SHP77 (cell line): ENCODE measurements around the gene FDPS.

ENCODE experiments used
- DNase-seq, 2 experiments: peaks; one replicate each; lab custom pipeline; 2025; lab: John Stamatoyannopoulos, UW

FDPS gene

DNA sequence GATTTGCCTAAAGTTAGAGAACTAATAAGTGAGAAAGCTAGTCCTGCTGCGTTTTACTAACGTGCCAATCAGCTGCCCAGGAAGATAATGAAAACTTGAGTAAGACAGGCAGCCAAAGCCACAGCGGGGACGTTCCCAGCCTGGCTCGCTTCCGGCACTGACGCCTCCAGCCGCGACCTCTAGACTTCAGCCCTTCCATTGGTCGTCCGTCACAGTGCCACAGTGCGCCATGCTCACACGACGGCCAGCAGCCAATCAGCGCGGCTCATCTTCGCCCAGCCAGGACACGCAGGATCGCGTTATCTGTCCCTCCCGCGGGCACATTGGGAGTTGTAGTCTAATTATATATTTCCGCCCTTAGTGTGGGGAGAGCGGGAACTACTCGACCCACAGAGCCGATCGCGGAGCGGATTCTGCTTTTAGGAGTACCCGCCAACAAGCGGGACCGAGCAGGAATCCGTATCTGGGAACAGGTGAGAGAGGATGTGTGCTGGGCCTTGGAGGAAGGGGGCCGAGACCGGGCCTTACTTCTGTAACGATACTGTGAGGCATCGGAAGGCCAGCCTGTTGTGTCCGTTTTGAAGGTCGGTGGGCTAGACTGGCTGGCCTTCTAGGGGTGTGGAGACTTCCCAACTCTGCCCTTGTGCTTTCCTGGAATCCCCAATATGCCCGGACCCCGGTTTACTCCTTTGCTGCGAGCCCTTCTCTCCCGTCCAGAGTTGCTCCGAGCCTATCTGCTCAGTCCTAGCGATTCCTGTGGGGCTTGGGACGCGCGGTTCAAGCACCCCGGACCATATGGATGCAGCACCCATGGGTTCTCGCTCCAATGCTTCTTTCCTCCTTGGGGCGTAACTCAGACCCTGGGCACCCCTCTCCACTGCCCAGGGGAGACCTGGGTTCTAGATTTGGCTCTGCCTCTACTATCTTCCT, at the start of gene FDPS:
FDPS (plus strand) TSS at position 374 of the 930 bp plus-strand sequence. CDS start 924 bp downstream, outside the sequence.
- peak; percentile 100 for DNase-seq

DNA sequence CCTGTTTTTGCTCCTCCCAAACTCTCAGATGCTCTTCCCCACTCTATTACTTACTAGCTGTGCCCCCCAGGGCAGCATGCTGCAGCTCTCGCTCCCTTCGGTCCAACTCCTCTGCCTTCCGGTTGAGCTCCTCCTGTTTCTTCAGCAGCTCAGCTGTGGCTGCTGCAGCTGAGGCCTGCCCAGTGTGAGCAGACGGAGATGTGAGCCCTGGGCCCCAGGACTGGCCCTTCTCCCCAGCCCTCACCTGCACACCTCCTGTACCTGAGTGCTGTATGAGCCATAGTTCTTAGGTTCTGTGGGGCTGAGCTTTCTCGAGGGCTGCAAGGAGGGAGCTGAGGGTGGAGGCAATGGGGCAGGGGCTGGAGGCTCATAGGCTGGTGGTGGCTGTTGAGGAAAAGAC, 48.4 kb upstream of the FDPS start:
- DNase-seq, result no peak

DNA sequence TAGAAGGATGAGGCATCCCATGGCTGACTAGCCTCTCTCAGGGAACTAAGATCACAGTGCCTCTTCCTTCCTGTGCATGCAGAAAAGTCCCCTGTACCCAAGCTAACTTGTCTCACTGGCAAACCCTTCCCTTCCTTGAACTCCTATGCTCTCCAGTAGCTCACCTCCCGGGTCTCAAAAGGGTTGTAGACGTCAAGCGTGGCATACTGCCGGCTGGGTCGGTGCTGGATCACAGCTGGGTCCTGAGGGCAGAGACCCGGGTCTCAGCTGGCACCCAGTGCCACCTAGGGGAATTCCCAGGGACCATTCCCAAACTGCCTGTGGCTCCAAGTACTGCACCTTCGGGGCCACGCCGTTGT, 47.2 kb upstream of the FDPS start:
- DNase-seq, result peak in 1 of 2 experiments; percentile 43

DNA sequence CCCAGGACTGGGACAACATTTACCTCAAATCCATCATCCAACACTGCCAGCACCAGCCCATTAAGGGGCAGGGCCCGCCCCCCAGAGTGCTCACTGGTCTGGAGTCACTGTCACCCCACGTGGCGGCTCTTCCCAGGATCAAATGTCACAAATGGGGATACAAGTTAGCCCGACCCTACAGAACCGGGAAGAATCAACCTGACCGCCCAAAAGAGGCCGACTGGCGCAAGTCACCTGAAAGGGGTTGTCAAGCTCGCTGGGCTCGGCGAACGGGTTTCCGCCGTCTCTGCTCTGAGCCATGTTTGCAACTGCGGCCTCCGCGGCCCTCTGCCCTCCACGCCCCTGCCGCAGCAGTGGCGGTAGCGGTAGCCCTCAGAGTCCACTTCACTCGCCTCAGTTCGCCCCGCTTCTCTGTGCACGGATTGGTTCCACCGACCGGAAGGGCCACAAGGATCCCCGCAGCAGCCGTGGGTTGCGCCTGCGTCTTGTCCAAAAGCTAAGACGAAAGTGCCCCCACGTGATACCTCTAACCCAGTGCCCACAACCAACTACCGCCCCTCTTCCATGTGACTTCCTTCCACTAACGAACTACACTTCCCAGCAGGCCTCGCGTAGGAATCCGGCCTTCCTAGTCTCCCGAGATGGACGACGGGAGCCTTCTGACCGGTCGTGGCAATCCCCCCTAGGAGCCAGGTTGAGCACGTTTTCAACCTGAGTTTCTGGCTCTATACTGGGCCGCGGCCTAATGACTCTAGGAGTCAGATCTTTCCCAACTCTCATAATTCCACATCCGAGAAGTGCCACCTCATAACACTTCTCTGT, 46.6 kb upstream of the FDPS start, which contains the start of gene SCAMP3:
SCAMP3 (minus strand) TSS at position 509 of the 822 bp plus-strand sequence; CDS start at position 300, 209 bp downstream.
- DNase-seq, result peak; percentile 100

DNA sequence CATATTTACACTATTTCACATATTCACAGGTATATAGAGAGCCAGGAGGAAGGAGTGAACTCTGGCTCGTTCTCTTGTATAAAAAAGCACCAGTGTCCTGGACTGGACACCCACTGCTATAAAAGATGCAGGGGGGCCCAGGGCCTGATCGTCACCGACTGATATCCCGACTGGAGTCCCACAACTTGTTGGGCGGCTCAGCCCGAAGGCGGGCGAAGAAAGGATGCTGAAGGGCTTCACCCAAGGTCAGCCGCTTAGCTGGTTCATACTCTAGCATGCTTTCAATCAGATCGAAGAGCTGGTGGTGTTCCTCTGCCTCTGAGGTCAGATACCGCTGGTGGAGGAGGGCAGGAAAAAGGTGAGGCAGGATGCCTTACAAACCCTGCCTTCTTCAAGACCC, 45.6 kb upstream of the FDPS start:
- DNase-seq, result no peak

DNA sequence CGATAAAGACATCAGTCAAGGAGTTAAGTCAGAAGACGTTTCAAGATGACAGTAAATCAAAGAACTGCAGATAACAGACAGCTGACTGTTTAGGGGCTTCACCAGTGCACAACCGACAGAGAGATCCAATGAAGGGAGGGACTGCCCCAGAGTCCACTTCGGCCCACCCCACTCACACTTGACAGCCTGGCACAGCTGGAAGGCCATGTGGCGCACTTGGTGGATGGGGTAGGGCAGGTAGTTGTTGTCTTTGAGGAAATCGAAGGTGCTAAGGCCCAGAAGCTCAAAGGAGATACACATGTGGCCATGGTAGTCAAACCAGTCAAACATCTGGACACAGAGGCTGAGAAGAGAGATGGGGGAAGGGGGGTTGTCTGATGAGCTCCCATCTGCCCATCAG, 42.1 kb upstream of the FDPS start:
- DNase-seq, result no peak

DNA sequence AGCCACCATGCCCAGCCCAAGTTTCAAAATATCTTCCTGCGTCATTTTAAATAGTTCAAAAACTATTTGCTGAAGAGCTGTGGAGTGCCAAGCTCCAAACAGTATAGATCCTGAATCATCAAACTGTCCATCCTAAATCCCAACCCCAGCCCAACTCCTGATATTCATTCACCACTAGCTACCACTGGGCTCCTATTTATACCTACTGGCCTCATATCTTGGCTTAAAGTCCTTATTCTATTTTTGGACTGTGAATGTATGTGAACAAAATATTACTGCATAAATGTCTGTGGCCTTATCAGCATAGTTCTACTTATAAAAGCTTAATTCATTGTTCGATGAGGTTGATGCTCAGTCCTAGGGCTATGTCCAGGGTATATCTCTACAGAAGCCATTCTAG, 41.3 kb upstream of the FDPS start:
- no peak for DNase-seq

DNA sequence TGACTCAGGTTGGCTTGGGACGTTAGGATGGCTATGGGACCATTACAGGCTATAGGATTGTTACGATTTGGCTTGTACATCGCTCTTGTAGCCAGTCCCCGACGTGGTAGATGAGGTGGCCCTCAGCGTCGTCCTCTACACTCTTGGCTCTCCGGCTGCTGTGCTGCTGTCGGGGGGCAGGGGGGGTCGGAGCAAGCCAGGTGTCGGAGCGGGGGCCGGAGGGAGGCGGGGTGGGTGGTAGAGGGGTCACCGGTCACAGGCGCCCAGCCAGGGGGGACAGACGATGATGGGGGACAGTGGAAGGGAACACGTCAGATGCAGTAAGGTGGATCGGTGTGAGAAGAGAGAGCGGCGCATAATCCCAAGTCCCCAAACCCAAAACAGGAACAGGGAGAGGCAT, 40.0 kb upstream of the FDPS start:
- DNase-seq, result no peak

DNA sequence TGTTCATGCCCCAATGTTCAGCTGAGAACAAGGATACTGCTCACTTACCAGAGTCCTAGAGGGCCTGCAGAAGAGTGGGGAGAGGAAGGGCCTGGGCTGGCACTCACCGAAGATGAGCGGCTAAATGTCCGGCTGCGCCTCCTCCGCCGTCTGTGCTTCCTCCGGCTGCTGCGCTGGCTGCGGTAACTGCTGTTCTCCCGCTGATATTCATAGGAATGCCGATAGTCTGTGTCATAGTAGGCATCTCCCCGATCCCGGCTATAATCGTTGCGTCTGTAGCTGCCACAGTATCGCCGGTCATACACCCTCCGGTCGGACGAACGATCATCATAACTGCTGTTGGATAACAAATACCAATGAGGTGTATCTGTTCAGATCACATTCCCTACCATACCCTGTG, 39.3 kb upstream of the FDPS start:
- no peak for DNase-seq

DNA sequence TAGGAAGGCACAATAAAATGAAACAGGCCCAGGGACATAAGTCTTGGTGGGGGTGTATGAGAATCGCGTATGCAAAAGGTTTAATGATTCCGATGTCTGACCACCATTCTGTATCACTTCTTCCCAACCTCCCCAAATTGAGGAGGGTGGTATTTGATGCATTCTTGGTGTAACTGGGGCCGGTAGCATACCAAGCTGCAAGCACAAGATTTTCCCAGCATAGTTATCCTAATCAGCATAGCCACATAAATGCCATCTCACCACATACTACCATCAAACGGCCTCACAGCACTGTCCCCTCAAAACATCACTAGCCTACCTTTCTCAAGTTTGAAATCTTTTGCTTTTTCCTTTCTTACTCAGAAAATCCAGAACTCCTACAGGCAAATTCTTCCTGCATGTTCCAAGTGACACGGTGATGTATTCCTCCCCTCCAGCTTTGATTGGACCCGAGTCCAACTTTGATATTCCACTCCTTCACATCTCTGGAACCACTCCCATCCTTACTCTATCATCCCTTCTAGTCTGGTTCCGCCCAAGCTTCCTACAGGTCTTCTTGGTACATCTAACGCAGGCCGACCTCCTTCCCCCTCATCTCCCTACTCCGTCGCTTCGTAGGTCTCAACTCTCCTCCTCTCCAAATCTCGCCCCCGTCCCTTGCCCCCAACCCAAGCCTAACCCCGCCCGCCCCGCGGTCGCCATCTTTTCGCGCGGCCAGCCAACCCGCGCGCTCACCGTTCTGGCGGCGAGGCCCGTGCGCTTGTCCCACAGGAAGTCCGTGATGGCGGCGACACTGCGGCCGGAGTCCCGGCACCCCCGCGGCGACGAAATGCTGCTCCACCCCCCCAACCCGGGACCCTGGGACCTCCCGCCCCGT, 36.0 kb upstream of the FDPS start:
- peak; percentile 86 to 89 for DNase-seq

DNA sequence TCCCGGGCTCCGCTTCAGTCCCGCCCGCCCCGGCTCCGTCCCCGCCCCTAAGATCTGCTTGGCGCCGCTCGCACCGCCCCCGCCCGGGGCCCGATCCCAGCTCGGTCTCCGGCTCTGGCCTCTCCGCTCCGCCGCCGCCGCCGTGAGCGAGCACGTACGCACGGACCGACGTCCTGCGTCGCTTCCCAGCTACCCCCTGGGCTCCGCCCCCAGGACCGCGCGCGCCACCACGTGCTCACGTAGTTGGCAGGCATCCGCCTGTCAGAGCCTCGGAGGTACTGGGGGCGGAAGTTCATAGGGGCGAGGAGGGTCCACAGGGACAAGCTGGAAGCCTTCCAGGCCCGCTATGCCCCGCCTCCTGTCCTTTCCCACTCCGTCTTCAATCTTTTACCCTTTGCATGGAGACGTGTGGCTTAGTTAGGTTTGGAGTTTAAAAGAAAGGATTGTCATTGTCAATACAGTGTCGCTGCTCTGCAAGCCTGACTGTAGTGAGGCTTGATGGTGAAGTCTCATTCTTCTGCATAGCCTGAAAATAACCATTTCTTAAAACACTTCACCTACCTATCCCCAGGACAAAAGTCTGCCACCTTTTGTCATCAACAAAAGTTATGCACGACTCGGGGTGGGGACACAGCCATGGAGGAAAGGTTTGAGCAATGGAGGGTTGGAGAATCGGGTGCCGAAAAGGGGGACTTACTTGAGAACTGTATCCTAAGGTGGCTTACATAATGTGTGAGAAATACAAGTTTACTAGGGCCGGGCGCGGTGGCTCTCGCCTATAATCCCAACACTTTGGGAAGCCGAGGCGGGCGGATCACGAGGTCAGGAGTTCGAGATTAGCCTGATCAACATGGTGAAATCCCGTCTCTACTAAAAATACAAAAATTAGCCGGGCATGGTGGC, 35.1 kb upstream of the FDPS start, which contains the start of gene CLK2:
CLK2 (minus strand) TSS at position 162 of the 903 bp plus-strand sequence. CDS start 2,527 bp downstream, outside the sequence.
- DNase-seq, result peak; percentile 99

DNA sequence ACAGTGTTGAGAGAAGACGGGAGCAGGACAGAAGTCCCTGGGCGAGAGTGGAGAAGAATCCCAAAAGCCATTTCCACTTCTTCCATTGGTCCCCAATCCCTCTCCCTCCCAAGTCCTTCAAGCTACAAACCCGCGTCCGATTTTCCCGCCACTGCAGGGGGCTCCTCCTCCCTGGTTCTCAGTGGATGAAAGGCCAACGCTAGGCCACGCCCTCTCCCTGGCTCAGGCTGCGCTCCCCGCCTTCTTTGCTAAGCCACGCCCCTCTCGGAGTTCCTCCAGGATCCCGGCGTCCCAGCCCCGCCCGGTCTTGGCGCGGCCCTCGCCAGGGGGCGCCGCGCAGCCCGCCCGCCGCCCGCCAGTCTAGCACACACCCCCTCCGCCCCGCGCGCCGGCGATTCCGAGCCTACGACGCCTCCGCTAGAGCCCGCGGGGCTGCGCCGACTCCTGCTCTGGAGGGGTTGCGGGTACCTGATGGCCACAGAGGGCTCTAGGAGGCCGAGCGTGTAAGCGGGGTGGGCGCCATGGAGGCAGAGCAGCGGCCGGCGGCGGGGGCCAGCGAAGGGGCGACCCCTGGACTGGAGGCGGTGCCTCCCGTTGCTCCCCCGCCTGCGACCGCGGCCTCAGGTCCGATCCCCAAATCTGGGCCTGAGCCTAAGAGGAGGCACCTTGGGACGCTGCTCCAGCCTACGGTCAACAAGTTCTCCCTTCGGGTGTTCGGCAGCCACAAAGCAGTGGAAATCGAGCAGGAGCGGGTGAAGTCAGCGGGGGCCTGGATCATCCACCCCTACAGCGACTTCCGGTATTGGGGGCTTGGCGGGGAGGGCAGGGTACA, 31.4 kb upstream of the FDPS start, which contains the start of gene HCN3:
HCN3 (plus strand) TSS at position 394 of the 832 bp plus-strand sequence; CDS start at position 522, 128 bp downstream.
- peak; percentile 100 for DNase-seq

DNA sequence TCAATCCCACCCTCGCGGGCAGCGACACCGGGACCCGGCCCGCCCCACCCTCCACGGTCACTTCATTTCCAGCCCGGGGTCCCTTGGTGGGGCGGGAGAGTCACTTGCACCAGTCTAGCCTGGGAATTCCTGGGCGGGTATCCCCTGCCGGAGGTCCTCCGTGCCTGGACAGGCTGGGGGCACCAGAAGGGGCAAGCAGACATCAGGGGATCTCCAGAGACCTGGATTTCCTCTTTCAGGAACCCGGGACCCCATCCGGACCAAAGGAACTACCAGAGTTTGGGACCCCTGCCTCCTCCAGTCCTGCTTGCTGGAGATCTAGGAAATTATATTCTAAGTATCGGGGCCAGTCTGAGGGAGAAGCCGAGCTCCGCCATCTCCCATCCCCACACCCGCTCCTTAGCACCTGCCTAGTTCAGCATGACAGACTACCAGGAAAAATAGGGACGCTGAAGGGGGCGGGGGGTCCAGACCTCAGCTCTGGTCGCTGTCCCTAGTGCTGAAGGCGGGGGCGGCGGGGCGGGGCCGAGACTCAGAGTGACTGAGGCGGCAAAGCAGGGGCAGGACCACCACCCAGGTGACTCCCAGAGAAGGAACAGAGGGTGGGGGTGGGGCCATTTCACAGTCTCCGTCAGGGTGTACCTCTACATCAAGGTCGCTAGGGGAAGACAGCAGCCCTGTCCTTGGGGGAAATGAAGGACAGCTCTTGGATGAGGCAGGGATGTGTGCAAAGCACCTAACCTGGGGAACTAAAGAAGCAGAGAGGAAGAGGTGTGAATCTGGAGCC, 30.6 kb upstream of the FDPS start:
- DNase-seq, result peak; percentile 92 to 94

DNA sequence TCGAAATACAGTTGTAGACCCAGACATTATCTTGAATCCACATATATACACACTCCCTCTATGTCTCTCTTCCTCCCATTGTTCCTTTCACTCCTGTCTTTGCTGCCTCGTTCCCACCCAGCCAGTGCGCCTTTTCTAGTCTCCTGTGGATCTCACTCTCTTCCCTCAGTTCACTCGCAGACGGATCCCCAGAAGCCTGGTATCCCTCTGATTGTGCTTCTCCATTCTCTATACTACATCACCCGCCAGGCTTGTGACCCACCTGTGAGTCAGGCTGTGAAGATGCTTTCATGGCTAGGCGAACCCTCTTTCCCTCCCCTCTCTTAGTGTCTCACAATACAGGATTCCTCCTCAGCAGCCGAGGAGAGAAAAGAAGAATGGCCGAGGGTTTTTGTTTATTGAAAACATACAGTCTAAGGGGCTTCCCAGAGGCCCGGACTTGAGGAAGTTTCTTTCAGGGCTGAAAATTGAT, 29.9 kb upstream of the FDPS start:
- no peak for DNase-seq

DNA sequence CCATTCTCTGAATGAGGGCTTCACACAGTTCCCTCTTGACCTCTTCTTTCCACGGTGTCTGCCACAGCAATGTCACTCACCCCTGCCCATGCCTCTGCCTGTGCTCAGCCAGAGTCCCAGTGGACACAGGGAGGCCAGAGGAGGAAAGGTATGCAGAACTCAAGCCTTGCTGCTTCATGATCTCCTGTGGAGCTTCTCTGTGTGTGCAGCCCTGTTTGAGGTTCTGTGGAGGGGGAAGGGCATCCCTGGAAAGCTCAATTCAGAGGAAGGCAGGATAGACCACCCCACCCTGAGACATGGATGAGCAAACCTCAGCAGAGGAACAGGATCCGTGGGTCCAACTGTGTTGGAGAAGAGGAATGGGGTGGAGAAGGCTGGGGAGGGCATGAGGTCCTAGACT, 29.4 kb upstream of the FDPS start:
- no peak for DNase-seq

DNA sequence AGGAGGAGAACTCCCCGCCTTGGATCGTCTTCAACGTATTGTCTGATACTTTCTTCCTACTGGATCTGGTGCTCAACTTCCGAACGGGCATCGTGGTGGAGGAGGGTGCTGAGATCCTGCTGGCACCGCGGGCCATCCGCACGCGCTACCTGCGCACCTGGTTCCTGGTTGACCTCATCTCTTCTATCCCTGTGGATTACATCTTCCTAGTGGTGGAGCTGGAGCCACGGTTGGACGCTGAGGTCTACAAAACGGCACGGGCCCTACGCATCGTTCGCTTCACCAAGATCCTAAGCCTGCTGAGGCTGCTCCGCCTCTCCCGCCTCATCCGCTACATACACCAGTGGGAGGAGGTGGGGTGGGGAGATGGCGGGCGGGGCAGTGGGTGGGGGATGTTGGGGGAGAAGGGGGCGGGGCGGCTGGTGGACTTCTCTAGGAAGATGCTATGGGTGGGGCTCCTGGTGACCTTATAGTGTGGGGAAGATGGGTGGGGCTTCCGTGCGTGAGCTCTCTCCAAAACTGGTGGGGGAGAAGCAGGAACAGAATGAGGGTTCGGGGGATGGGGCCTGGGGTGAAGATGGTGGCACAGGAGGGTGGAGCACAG, 26.1 kb upstream of the FDPS start:
- DNase-seq, result no peak

DNA sequence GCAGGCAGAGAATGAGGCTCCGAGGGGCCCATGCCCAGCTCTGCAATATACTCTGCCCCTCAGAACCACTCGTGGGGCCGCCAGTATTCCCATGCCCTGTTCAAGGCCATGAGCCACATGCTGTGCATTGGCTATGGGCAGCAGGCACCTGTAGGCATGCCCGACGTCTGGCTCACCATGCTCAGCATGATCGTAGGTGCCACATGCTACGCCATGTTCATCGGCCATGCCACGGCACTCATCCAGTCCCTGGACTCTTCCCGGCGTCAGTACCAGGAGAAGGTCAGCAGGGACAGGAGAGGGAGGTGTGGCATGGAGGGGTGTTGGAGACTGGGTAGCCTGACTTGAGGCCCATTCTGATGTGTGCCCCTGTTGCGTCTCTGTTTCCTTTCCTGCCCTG, 24.2 kb upstream of the FDPS start:
- DNase-seq, result no peak

DNA sequence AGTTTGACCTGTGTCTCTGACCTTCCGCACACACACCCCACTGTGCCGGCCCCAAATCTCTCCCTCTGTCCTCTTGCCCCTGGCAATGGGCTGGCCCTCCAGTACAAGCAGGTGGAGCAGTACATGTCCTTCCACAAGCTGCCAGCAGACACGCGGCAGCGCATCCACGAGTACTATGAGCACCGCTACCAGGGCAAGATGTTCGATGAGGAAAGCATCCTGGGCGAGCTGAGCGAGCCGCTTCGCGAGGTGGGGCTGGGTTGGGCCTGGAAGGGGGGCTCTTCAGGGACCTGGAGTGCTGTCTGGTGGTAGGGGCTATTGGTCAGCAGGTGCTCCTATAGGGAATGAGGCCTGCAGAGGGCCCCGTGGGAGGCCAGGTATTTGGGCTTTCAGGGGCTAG, 23.6 kb upstream of the FDPS start:
- no peak for DNase-seq
